T-helper 2 cell treated with Interferon-gamma antibody and Interleukin-4, amounts not matched to agents 5 μg/mL and 100 μg/mL, for 36 hours (primary cell): ENCODE data around the gene YY1.
A peak's percentile ranks its signal among the peaks of the same experiment; 100 is the strongest.
"Not testable (repeated sequence)": the region's sequence is repeated elsewhere in the genome, so short reads cannot be mapped to it uniquely, and the experiment has no call there.

Experiments used
- DNase-seq: peaks from one replicate; pipeline ENCODE4 v3.0.0; 2021; ENCODE audit warnings: low spot score
- H3K27ac Mint-ChIP-seq: one replicate; pipeline ENCODE4 v1.8.0; 2021; ENCODE audit warnings: mild to moderate bottlenecking, mixed read lengths
- H3K27me3 Mint-ChIP-seq: one replicate; pipeline ENCODE4 v1.8.0; 2021; ENCODE audit warnings: low read depth, mixed read lengths
- H3K36me3 Mint-ChIP-seq: one replicate; pipeline ENCODE4 v1.8.0; 2021; ENCODE audit warnings: low read depth, mixed read lengths
- H3K4me1 Mint-ChIP-seq: one replicate; pipeline ENCODE4 v1.8.0; 2021; ENCODE audit warnings: low read depth, mixed read lengths
- H3K4me3 Mint-ChIP-seq: one replicate; pipeline ENCODE4 v1.8.0; 2022; ENCODE audit warnings: mild to moderate bottlenecking, moderate library complexity, mixed read lengths
- H3K9me3 Mint-ChIP-seq: one replicate; pipeline ENCODE4 v1.8.0; 2021; ENCODE audit warnings: mixed read lengths

YY1 gene

GRCh38 chr14:100204835-100205167 lies 34.1 kb upstream of the YY1 start:
- not testable (repeated sequence) for H3K27me3 Mint-ChIP-seq, DNase-seq, H3K4me1 Mint-ChIP-seq, H3K36me3 Mint-ChIP-seq, H3K4me3 Mint-ChIP-seq, H3K9me3 Mint-ChIP-seq, H3K27ac Mint-ChIP-seq

GRCh38 chr14:100207588-100207987 lies 31.4 kb upstream of the YY1 start:
- not testable (repeated sequence) for H3K9me3 Mint-ChIP-seq, H3K4me1 Mint-ChIP-seq, DNase-seq, H3K36me3 Mint-ChIP-seq, H3K4me3 Mint-ChIP-seq, H3K27ac Mint-ChIP-seq, H3K27me3 Mint-ChIP-seq

DNA sequence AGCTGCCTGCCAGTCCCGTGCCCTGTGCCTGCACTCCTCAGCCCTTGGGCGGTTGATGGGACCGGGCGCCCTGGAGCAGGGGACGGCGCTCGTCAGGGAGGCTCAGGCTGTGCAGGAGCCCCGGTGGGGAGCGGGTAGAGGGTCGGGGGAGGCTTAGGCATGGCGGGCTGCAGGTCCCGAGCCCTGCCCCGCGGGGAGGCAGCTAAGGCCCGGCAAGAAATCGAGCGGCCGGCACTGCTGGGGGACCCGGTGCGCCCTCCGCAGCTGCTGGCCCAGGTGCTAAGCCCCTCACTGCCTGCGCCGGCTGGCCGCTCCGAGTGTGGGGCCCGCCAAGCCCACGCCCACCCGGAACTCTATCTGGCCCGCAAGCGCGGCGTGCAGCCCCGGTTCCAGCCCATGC lies 30.8 kb upstream of the YY1 start:
- not testable (repeated sequence) for H3K27ac Mint-ChIP-seq, H3K4me1 Mint-ChIP-seq, DNase-seq, H3K27me3 Mint-ChIP-seq, H3K4me3 Mint-ChIP-seq, H3K9me3 Mint-ChIP-seq, H3K36me3 Mint-ChIP-seq

- Mint-ChIP-seq H3K4me3 (no peak overlapping the region), H3K27me3 (no peaks in the 10 kb centered on the region), H3K27ac (no peak overlapping the region), H3K4me1 (peaks cover 30% of the 10 kb centered on the region), H3K36me3 (peaks cover 1% of the 10 kb centered on the region), H3K9me3 (no peaks in the 10 kb centered on the region)
- DNase-seq: no peak
Observed at GRCh38 chr14:100211366-100211765, 27.6 kb upstream of the YY1 start.

DNA sequence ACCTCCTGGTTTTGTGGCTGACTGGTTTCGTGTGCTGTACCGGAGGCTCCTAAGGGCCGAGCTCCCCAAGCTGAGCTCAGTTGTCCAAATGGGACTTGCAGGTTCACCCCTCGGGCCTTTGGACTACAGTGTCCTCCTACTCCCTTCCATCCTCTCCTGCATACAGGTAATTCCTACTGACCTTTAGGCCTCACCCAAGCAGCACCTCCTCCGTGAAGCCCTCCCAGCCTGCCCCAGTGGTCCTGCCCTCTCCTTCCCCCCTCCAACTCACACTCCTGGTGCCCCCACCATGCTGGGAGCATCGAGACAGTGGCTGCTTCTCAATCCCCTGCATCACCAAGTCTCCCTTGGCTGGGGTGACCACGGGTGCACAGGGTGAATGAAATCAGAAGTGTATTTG lies 27.1 kb upstream of the YY1 start:
- no peak for DNase-seq
- H3K4me3 Mint-ChIP-seq: no peak overlapping the region
- no peaks in the 10 kb centered on the region for H3K27me3 Mint-ChIP-seq
- no peak overlapping the region for H3K27ac Mint-ChIP-seq
- H3K4me1 Mint-ChIP-seq: peaks cover 30% of the 10 kb centered on the region
- no peaks in the 10 kb centered on the region for H3K9me3 Mint-ChIP-seq
- H3K36me3 Mint-ChIP-seq: peaks cover 1% of the 10 kb centered on the region

- Mint-ChIP-seq H3K4me3 (peak overlapping the region; percentile 69), H3K27me3 (no peaks in the 10 kb centered on the region), H3K36me3 (peaks cover 1% of the 10 kb centered on the region), H3K9me3 (no peaks in the 10 kb centered on the region), H3K27ac (peak overlapping the region; percentile 84), H3K4me1 (peaks cover 30% of the 10 kb centered on the region)
- DNase-seq: no peak
Observed at GRCh38 chr14:100212476-100213333, 26.2 kb upstream of the YY1 start.

DNA sequence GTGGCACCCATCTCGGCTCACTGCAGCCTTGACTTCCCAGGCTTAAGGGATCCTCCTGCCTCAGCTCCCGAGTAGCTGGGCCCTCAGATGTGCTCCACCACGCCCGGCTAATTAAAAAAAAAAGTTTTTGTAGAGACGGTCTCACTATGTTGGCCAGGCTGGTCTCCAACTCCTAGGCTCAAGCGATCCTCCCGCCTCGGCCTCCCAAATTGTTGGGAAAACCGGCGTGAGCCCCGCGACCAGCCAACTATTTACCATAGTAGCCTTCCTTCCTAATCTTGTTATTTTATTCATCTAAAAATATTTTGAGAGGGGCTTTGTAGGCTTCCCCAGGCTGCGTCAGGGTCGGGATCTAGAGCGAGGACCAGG lies 25.4 kb upstream of the YY1 start:
- H3K4me1 Mint-ChIP-seq: peaks cover 30% of the 10 kb centered on the region
- DNase-seq: no peak
- H3K4me3 Mint-ChIP-seq: peak overlapping the region; percentile 82
- H3K27me3 Mint-ChIP-seq: no peaks in the 10 kb centered on the region
- peak overlapping the region; percentile 84 for H3K27ac Mint-ChIP-seq
- peaks cover 1% of the 10 kb centered on the region for H3K36me3 Mint-ChIP-seq
- H3K9me3 Mint-ChIP-seq: no peaks in the 10 kb centered on the region

DNA sequence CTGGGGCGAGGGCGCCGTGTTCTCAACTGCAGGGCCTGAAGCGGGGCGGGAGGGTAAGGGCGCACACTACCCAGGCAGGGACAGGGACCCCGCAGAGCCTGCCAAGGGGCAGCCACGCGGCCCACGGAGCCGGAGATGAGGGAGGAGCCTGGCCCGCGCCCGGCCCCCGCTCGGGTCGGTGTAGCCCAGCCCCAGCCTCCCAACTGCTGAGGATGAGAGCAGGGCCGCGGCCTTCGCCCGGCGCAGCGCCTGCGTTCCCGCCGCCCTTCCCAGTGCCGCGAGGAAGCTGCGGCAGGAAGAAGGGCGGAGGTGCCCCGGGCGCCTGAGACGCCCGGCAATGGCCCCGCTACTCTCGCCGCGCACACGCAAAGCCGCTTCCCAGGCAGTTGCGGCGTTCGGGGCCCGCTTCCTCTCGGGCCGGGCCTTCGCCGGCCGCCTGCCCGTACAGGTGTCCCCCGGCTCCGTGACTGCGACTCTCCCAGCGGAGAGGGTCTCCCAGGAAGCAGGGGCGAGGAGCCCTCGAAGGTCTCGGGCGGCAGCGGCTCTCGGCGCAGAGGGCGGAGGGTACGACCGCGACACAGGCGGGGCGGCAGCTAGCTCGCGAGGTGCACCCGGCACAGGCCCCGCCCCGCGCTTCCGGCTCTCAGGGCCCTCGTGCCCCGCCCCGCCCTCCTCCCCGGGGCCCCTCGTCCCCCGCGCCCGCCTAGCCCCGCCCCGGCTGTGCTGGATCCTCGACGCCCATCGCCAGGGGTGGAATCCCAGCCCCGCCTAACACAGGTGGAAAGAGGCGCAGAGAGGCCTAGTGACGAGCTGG lies 24.8 kb upstream of the YY1 start:
- H3K4me3 Mint-ChIP-seq: peak overlapping the region; percentile 83
- no peaks in the 10 kb centered on the region for H3K27me3 Mint-ChIP-seq
- H3K4me1 Mint-ChIP-seq: peaks cover 30% of the 10 kb centered on the region
- H3K36me3 Mint-ChIP-seq: peaks cover 1% of the 10 kb centered on the region
- DNase-seq: peak; percentile 91
- peak overlapping the region; percentile 88 for H3K27ac Mint-ChIP-seq
- H3K9me3 Mint-ChIP-seq: no peaks in the 10 kb centered on the region

DNA sequence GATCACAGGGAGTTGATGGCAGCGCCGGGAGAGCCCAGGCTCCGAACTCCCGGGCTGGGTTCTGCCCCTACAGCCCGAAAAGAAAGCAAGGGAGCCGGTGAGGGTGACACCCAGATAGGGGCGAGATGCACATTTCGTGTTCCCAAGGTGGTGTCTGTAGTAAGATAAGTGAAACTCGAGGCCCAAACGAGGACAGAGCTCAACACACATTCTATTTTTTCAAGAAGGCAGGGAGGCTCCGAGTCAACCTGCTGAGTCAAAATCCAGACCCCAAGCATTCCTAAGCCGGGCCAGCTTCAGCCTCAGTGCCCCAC lies 24.2 kb upstream of the YY1 start:
- Mint-ChIP-seq H3K27ac (peak overlapping the region; percentile 88), H3K4me3 (peak overlapping the region; percentile 83), H3K27me3 (no peaks in the 10 kb centered on the region), H3K36me3 (peaks cover 1% of the 10 kb centered on the region), H3K9me3 (no peaks in the 10 kb centered on the region), H3K4me1 (peaks cover 30% of the 10 kb centered on the region)
- DNase-seq: no peak

- Mint-ChIP-seq H3K9me3 (no peaks in the 10 kb centered on the region), H3K27me3 (no peaks in the 10 kb centered on the region), H3K27ac (peak overlapping the region; percentile 88), H3K4me3 (peak overlapping the region; percentile 83), H3K4me1 (peaks cover 30% of the 10 kb centered on the region), H3K36me3 (peaks cover 1% of the 10 kb centered on the region)
- DNase-seq: no peak
Observed at GRCh38 chr14:100215330-100215885, 23.5 kb upstream of the YY1 start.

GRCh38 chr14:100219126-100219785 lies 19.7 kb upstream of the YY1 start:
- H3K4me3 Mint-ChIP-seq: no peak overlapping the region
- peaks cover 1% of the 10 kb centered on the region for H3K36me3 Mint-ChIP-seq
- peak overlapping the region; percentile 15 for H3K27ac Mint-ChIP-seq
- peaks cover 27% of the 10 kb centered on the region for H3K4me1 Mint-ChIP-seq
- no peaks in the 10 kb centered on the region for H3K9me3 Mint-ChIP-seq
- no peaks in the 10 kb centered on the region for H3K27me3 Mint-ChIP-seq
- DNase-seq: no peak

DNA sequence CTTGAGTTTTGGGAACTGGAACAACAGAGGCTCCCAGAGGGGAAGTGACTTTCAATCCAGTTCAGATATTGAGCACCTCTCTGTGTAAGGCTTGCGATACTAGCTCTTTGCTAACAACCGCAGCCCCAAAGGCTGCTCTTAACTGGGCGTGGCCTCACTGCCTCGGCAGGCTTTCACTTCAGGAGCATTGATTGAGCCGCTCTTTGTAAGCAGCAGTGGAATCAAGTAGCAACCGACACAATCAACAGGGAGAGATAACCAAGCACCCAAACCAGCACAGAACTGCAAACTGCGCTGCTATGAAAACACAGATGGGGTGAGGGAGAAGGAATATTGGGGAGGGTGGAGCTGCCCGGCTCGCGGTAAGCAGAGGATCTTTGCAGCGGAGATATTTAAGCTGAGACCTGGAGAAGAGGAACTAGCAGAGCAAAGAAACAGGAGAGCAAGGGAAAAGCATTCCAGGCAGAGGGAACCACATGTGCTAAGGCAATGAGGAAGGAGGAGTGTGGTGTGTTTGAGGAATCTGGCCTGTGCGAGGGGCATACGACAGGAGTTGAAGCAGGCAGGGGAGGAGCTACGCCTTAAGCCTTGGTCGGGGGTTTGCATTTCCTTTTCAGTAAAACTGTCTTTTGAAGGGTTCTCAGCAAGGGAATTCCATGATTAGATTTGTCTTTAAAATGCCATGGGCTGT lies 17.3 kb upstream of the YY1 start:
- DNase-seq: peak; percentile 73
- H3K9me3 Mint-ChIP-seq: no peaks in the 10 kb centered on the region
- peaks cover 3% of the 10 kb centered on the region for H3K36me3 Mint-ChIP-seq
- no peak overlapping the region for H3K27ac Mint-ChIP-seq
- H3K4me3 Mint-ChIP-seq: no peak overlapping the region
- no peaks in the 10 kb centered on the region for H3K27me3 Mint-ChIP-seq
- peaks cover 21% of the 10 kb centered on the region for H3K4me1 Mint-ChIP-seq

GRCh38 chr14:100222224-100223093 lies 16.5 kb upstream of the YY1 start:
- Mint-ChIP-seq H3K36me3 (peaks cover 3% of the 10 kb centered on the region), H3K4me1 (peaks cover 21% of the 10 kb centered on the region), H3K27me3 (no peaks in the 10 kb centered on the region), H3K4me3 (no peak overlapping the region), H3K9me3 (no peaks in the 10 kb centered on the region), H3K27ac (no peak overlapping the region)
- no peak for DNase-seq
